HepG2 (cell line): ENCODE results near the gene EXOC3L4. TPM values are rescaled to one million over a fixed set of nuclear protein-coding genes. Genes with fewer than 3 reads are reported as not detected.
A peak's percentile ranks its signal among the peaks of the same experiment; 100 is the strongest.

Experiments used
- ELF1 ChIP-seq: sonication (generic); formaldehyde crosslinking; IDR thresholded peaks from 2 replicates; pipeline ENCODE4 v1.4.0; 2020; ENCODE audit warnings: missing genetic modification reagents
- ETV5 ChIP-seq: IDR thresholded peaks from 2 replicates; pipeline ENCODE4 v1.6.1; 2018; ENCODE audit warnings: missing biosample characterization, missing genetic modification reagents, inconsistent platforms, borderline replicate concordance
- FOXA3 ChIP-seq: IDR thresholded peaks from 2 replicates; pipeline ENCODE4 v1.6.1; 2016; ENCODE audit warnings: missing genetic modification reagents, missing compliant biosample characterization
- FOXC1 ChIP-seq: sonication (generic); formaldehyde crosslinking; IDR thresholded peaks from 2 replicates; pipeline ENCODE4 v1.8.0; 2022; ENCODE audit warnings: mild to moderate bottlenecking, missing genetic modification reagents, borderline replicate concordance
- GATA4 ChIP-seq: sonication (generic); IDR thresholded peaks from 2 replicates; pipeline ENCODE4 v1.6.1; 2016; ENCODE audit warnings: antibody characterized with exemption, low read depth, borderline replicate concordance
- GZF1 ChIP-seq: sonication (generic); formaldehyde crosslinking; IDR thresholded peaks from 2 replicates; pipeline ENCODE4 v1.5.1; 2020; ENCODE audit warnings: mild to moderate bottlenecking, missing genetic modification reagents
- HNRNPL ChIP-seq: fragments of 200-400 bp; formaldehyde crosslinking; IDR thresholded peaks from 2 replicates; pipeline ENCODE4 v1.6.1; 2017; ENCODE audit warnings: mild to moderate bottlenecking, low read depth, low read length
- KAT8 ChIP-seq: IDR thresholded peaks from 2 replicates; pipeline ENCODE4 v1.6.1; 2016; ENCODE audit warnings: missing genetic modification reagents, missing compliant biosample characterization
- MEF2D ChIP-seq: sonication (generic); formaldehyde crosslinking; IDR thresholded peaks from 2 replicates; pipeline ENCODE4 v1.5.1; 2020; ENCODE audit warnings: mild to moderate bottlenecking, missing genetic modification reagents
- MLLT10 ChIP-seq: sonication (generic); formaldehyde crosslinking; IDR thresholded peaks from 2 replicates; pipeline ENCODE4 v1.4.0; 2020; ENCODE audit warnings: missing genetic modification reagents
- NFE2L2 ChIP-seq: fragments of 150-350 bp; IDR thresholded peaks from 2 replicates; pipeline ENCODE4 v1.6.1; 2014; ENCODE audit warnings: low read length
- SNRNP70 ChIP-seq: fragments of 200-400 bp; formaldehyde crosslinking; IDR thresholded peaks from 2 replicates; pipeline ENCODE4 v1.6.1; 2017; ENCODE audit warnings: mild to moderate bottlenecking, low read depth, low read length, moderate library complexity
- SSRP1 ChIP-seq: IDR thresholded peaks from 2 replicates; pipeline ENCODE4 v1.6.1; 2016; ENCODE audit warnings: control low read depth
- TGIF2 ChIP-seq: IDR thresholded peaks from 2 replicates; pipeline ENCODE4 v1.6.1; 2016; ENCODE audit warnings: control low read depth, missing compliant biosample characterization
- THAP8 ChIP-seq: sonication (generic); formaldehyde crosslinking; IDR thresholded peaks from 2 replicates; pipeline ENCODE4 v1.5.1; 2020; ENCODE audit warnings: missing genetic modification reagents, mild to moderate bottlenecking, borderline replicate concordance
- TMF1 ChIP-seq: sonication (generic); formaldehyde crosslinking; IDR thresholded peaks from 2 replicates; pipeline ENCODE4 v1.8.1; 2022; ENCODE audit warnings: low read depth, missing genetic modification reagents
- ZNF180 ChIP-seq: sonication (generic); formaldehyde crosslinking; IDR thresholded peaks from 2 replicates; pipeline ENCODE4 v1.4.0; 2020; ENCODE audit warnings: low read depth, missing genetic modification reagents, borderline replicate concordance
- ZNF230 ChIP-seq: sonication (generic); formaldehyde crosslinking; IDR thresholded peaks from 2 replicates; pipeline ENCODE4 v1.4.0; 2020; ENCODE audit warnings: mild to moderate bottlenecking, missing genetic modification reagents
- ZNF263 ChIP-seq: sonication (generic); formaldehyde crosslinking; IDR thresholded peaks from 2 replicates; pipeline ENCODE4 v1.4.0; 2020; ENCODE audit warnings: missing genetic modification reagents
- ZNF282 ChIP-seq: fragments of 450-650 bp; IDR thresholded peaks from 2 replicates; pipeline ENCODE4 v1.6.1; 2018; ENCODE audit not compliant: partially characterized antibody
- ZNF430 ChIP-seq: sonication (generic); formaldehyde crosslinking; IDR thresholded peaks from 2 replicates; pipeline ENCODE4 v1.9.0; 2021; ENCODE audit warnings: mild to moderate bottlenecking, missing genetic modification reagents
- ZNF496 ChIP-seq: sonication (generic); formaldehyde crosslinking; IDR thresholded peaks from 2 replicates; pipeline ENCODE4 v1.8.1; 2023; ENCODE audit warnings: mild to moderate bottlenecking, moderate library complexity, missing genetic modification reagents; ENCODE audit not compliant: insufficient replicate concordance
- ZNF792 ChIP-seq: IDR thresholded peaks from 2 replicates; pipeline ENCODE4 v1.6.1; 2016
- ZSCAN25 ChIP-seq: sonication (generic); formaldehyde crosslinking; IDR thresholded peaks from 2 replicates; pipeline ENCODE4 v1.8.0; 2022; ENCODE audit warnings: mild to moderate bottlenecking, missing genetic modification reagents
- polyA plus RNA-seq, 8 experiments: library from polyadenylated mRNA; depleted of rRNA in 3 of 8; stranded (reverse) in 7 of 8; unstranded in 1 of 8; fragments of >200 nt; fragmentation: Illumina TruSeq in 4 of 8; extraction: Trizol in 4 of 8; gene quantifications; 2 replicates each; pipeline versions ENCODE4 v1.2.1 to v1.2.3, GENCODE V29; 2011 to 2016; ENCODE audit warnings: low read depth in 4 of 8, missing spikeins in 1 of 8, mixed read lengths in 1 of 8; ENCODE audit not compliant: insufficient read depth in 1 of 8
- total RNA-seq, 5 experiments: library from RNA; depleted of rRNA; stranded (reverse); fragments of >200 nt; fragmentation: Illumina TruSeq; extraction: Trizol; gene quantifications; 2 replicates each; pipeline ENCODE4 v1.2.3, GENCODE V29; 2016; ENCODE audit warnings: low read depth in 1 of 5
- TF ChIP-seq, protein P1 (sequence below): sonication (generic); formaldehyde crosslinking; IDR thresholded peaks from 2 replicates; pipeline ENCODE4 v1.4.0; 2020; ENCODE audit warnings: missing genetic modification reagents, mild to moderate bottlenecking, borderline replicate concordance
- TF ChIP-seq, protein P2 (sequence below): sonication (generic); formaldehyde crosslinking; IDR thresholded peaks from 2 replicates; pipeline ENCODE4 v1.4.0; 2020; ENCODE audit warnings: missing genetic modification reagents
- TF ChIP-seq, protein P3 (sequence below): sonication (generic); formaldehyde crosslinking; IDR thresholded peaks from 2 replicates; pipeline ENCODE4 v1.4.0; 2020; ENCODE audit warnings: missing genetic modification reagents

EXOC3L4 gene
- total and polyA plus RNA-seq, 2 of the 13 experiments (the other 11 are each of a cell fraction or from before 2014, with no cell fraction given), result 11.8 to 27.0 TPM

- TF ChIP-seq MLLT10 (CRISPR knock-in tag), result no peak
- no peak for TF ChIP-seq TMF1 (CRISPR knock-in tag)
- TF ChIP-seq FOXC1 (CRISPR knock-in tag), result no peak
- TF ChIP-seq ETV5 (CRISPR knock-in tag), result no peak; the same call in 1 of the 2 replicates
- no peak for TF ChIP-seq ZNF792
- TF ChIP-seq ZNF496 (CRISPR knock-in tag), result no peak
- TF ChIP-seq, protein P1, sequence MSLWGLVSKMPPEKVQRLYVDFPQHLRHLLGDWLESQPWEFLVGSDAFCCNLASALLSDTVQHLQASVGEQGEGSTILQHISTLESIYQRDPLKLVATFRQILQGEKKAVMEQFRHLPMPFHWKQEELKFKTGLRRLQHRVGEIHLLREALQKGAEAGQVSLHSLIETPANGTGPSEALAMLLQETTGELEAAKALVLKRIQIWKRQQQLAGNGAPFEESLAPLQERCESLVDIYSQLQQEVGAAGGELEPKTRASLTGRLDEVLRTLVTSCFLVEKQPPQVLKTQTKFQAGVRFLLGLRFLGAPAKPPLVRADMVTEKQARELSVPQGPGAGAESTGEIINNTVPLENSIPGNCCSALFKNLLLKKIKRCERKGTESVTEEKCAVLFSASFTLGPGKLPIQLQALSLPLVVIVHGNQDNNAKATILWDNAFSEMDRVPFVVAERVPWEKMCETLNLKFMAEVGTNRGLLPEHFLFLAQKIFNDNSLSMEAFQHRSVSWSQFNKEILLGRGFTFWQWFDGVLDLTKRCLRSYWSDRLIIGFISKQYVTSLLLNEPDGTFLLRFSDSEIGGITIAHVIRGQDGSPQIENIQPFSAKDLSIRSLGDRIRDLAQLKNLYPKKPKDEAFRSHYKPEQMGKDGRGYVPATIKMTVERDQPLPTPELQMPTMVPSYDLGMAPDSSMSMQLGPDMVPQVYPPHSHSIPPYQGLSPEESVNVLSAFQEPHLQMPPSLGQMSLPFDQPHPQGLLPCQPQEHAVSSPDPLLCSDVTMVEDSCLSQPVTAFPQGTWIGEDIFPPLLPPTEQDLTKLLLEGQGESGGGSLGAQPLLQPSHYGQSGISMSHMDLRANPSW (CRISPR knock-in tag), result 0 out of 2 replicates have a peak, but pooled peaks have one; percentile 8
- peak; percentile 98 for TF ChIP-seq ZSCAN25 (CRISPR knock-in tag)
- TF ChIP-seq, protein P2, sequence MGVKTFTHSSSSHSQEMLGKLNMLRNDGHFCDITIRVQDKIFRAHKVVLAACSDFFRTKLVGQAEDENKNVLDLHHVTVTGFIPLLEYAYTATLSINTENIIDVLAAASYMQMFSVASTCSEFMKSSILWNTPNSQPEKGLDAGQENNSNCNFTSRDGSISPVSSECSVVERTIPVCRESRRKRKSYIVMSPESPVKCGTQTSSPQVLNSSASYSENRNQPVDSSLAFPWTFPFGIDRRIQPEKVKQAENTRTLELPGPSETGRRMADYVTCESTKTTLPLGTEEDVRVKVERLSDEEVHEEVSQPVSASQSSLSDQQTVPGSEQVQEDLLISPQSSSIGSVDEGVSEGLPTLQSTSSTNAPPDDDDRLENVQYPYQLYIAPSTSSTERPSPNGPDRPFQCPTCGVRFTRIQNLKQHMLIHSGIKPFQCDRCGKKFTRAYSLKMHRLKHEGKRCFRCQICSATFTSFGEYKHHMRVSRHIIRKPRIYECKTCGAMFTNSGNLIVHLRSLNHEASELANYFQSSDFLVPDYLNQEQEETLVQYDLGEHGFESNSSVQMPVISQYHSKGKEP (CRISPR knock-in tag), result no peak
- no peak for TF ChIP-seq ZNF430 (CRISPR knock-in tag)
- TF ChIP-seq GATA4, result no peak
- TF ChIP-seq ZNF180 (CRISPR knock-in tag), result no peak
- no peak for TF ChIP-seq FOXA3 (CRISPR knock-in tag)
- 0 out of 2 replicates have a peak, but pooled peaks have one; percentile 14 for TF ChIP-seq ZNF230
- TF ChIP-seq THAP8 (CRISPR knock-in tag), result no peak
- TF ChIP-seq ZNF282, result no peak
- TF ChIP-seq, protein P3, sequence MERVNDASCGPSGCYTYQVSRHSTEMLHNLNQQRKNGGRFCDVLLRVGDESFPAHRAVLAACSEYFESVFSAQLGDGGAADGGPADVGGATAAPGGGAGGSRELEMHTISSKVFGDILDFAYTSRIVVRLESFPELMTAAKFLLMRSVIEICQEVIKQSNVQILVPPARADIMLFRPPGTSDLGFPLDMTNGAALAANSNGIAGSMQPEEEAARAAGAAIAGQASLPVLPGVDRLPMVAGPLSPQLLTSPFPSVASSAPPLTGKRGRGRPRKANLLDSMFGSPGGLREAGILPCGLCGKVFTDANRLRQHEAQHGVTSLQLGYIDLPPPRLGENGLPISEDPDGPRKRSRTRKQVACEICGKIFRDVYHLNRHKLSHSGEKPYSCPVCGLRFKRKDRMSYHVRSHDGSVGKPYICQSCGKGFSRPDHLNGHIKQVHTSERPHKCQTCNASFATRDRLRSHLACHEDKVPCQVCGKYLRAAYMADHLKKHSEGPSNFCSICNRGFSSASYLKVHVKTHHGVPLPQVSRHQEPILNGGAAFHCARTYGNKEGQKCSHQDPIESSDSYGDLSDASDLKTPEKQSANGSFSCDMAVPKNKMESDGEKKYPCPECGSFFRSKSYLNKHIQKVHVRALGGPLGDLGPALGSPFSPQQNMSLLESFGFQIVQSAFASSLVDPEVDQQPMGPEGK, result no peak
- no peak for TF ChIP-seq SNRNP70
- TF ChIP-seq ZNF263 (CRISPR knock-in tag), result no peak
- TF ChIP-seq GZF1 (CRISPR knock-in tag), result no peak
- TF ChIP-seq NFE2L2, result no peak
- TF ChIP-seq MEF2D, result no peak
- 0 out of 2 replicates have a peak, but pooled peaks have one; percentile 9 for TF ChIP-seq SSRP1 (CRISPR knock-in tag)
- TF ChIP-seq ELF1 (CRISPR knock-in tag), result no peak
- TF ChIP-seq KAT8 (CRISPR knock-in tag), result no peak
- TF ChIP-seq HNRNPL, result peak; percentile 56; the same call in 1 of the 2 replicates
- TF ChIP-seq TGIF2 (CRISPR knock-in tag), result 0 out of 2 replicates have a peak, but pooled peaks have one; percentile 15
Observed at GRCh38 chr14:103093856-103094405, 594 bp upstream of the EXOC3L4 start (continued).
